Nucleus accumbens (tissue), 56 donors: Measurements from ENCODE around the gene KCNT1.
A peak's percentile ranks its signal among the peaks of the same experiment; 100 is the strongest.

Experiments
- DNase-seq, 56 donors: peaks; one replicate each; lab custom pipeline; 2025; lab: John Stamatoyannopoulos, UW

The KCNT1 gene

GRCh38 chr9:135813671-135814290 lies 111.8 kb downstream of the KCNT1 start:
- no peak for DNase-seq

GRCh38 chr9:135814421-135815095 lies 112.6 kb downstream of the KCNT1 start:
- no peak for DNase-seq

GRCh38 chr9:135815413-135815812 lies 113.4 kb downstream of the KCNT1 start:
- DNase-seq: no peak

GRCh38 chr9:135815830-135816650 lies 114.1 kb downstream of the KCNT1 start:
- no peak for DNase-seq

- DNase-seq: no peak
Observed at GRCh38 chr9:135816651-135816970, 114.6 kb downstream of the KCNT1 start.

- DNase-seq: no peak
Observed at GRCh38 chr9:135817951-135818717, 116.1 kb downstream of the KCNT1 start.

GRCh38 chr9:135818718-135819475 lies 116.9 kb downstream of the KCNT1 start:
- no peak for DNase-seq

- no peak for DNase-seq
Observed at GRCh38 chr9:135819905-135820304, 117.9 kb downstream of the KCNT1 start.

- no peak for DNase-seq
Observed at GRCh38 chr9:135820661-135821060, 118.7 kb downstream of the KCNT1 start.

GRCh38 chr9:135821116-135821515 lies 119.1 kb downstream of the KCNT1 start:
- DNase-seq: no peak

- DNase-seq: no peak
Observed at GRCh38 chr9:135821733-135822373, 119.9 kb downstream of the KCNT1 start.

GRCh38 chr9:135822374-135822755 lies 120.4 kb downstream of the KCNT1 start:
- DNase-seq: no peak

GRCh38 chr9:135823036-135823435 lies 121.1 kb downstream of the KCNT1 start:
- DNase-seq: no peak

GRCh38 chr9:135825435-135826187 lies 123.6 kb downstream of the KCNT1 start:
- peak in 1 of 56 donors; percentile 0 for DNase-seq

GRCh38 chr9:135826188-135826545 lies 124.2 kb downstream of the KCNT1 start:
- no peak for DNase-seq

GRCh38 chr9:135827301-135827700 lies 125.3 kb downstream of the KCNT1 start:
- no peak for DNase-seq

- DNase-seq: no peak
Observed at GRCh38 chr9:135827866-135828580, 126.0 kb downstream of the KCNT1 start.

GRCh38 chr9:135828656-135829055 lies 126.7 kb downstream of the KCNT1 start:
- no peak for DNase-seq
